ENCODE results near the gene CREG1. TPM values are rescaled to one million over a fixed set of nuclear protein-coding genes. Genes with fewer than 3 reads are reported as not detected.
"Not testable (repeated sequence)": the region's sequence is repeated elsewhere in the genome, so short reads cannot be mapped to it uniquely, and the experiment has no call there.

Gene CREG1
- total RNA-seq, 2 donors from 2014 or later: 81.1 to 100 TPM

- Histone ChIP-seq H3K4me1 (no peaks in the 10 kb centered on the region), H3K27me3 (no peaks in the 10 kb centered on the region), H3K4me3 (no peak overlapping the region), H3K27ac (no peak overlapping the region), H3K36me3 (replicated peaks in 1 of 2; ENCODE audit: insufficient read depth in 1 of 2, low read depth in 2 of 2) (no peaks in the 10 kb centered on the region), H3K9me3 (no peaks in the 10 kb centered on the region)
- intact Hi-C loops (cut with DNase I): no loop called here
- no peak for ATAC-seq
- WGBS, 2 donors: 82 to 87% methylated on average over 6 of the region's 6 CpGs
- no peak for DNase-seq
- TF ChIP-seq CTCF (IDR thresholded peaks at IDR 0.05) (no peak), POLR2A (IDR thresholded peaks at IDR 0.05) (no peak)
These were observed 8.2 kb upstream of the CREG1 start for GRCh38 chr1:167561753-167562152.

GRCh38 chr1:167555971-167556714 lies 2.6 kb upstream of the CREG1 start:
- intact Hi-C loops (cut with DNase I): no loop called here
- TF ChIP-seq CTCF (IDR thresholded peaks at IDR 0.05): peak; percentile 78 to 91 (median 87)
- TF ChIP-seq POLR2A (IDR thresholded peaks at IDR 0.05): peak in 1 of 3 donors; percentile 30
- Histone ChIP-seq H3K4me3 (no peak overlapping the region), H3K36me3 (replicated peaks in 1 of 2; ENCODE audit: insufficient read depth in 1 of 2, low read depth in 2 of 2) (no peaks in the 10 kb centered on the region), H3K4me1 (peaks cover 34% of the 10 kb centered on the region), H3K9me3 (no peaks in the 10 kb centered on the region), H3K27me3 (no peaks in the 10 kb centered on the region), H3K27ac (peak overlapping the region; percentile 35 to 62 (median 54))
- DNase-seq: peak; percentile 84 to 89 (median 87)
- peak; percentile 39 for ATAC-seq
- 10 to 13% methylated on average over 5 of the region's 5 CpGs for WGBS, 2 donors

DNA sequence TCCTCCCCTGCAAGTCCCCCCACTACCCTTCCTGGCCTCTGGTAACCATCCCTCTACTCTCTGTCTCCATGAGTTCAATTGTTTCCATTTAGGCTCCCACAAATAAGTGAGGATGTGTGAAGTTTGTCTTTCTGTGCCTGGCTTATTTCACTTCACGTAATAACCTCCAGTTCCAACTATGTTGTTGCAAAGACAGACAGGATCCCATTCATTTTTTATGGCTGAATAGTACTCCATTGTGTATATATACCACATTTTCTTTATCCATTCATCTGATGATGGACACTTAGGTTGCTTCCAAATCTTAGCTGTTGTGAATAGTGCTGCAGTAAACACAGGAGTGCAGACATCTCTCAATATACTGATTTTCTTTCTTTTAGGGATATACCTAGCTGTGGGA lies 1.5 kb upstream of the CREG1 start:
- ATAC-seq; H3K4me3 ChIP-seq; H3K36me3 ChIP-seq (replicated peaks in 1 of 2; ENCODE audit: insufficient read depth in 1 of 2, low read depth in 2 of 2); H3K27ac ChIP-seq; DNase-seq; H3K9me3 ChIP-seq; intact Hi-C loops (cut with DNase I); H3K27me3 ChIP-seq: not testable (repeated sequence)
- H3K4me1 ChIP-seq: peaks cover 37% of the 10 kb centered on the region
- 93 to 94% methylated on average over 1 of the region's 1 CpG for whole genome bisulfite sequencing, 2 donors

DNA sequence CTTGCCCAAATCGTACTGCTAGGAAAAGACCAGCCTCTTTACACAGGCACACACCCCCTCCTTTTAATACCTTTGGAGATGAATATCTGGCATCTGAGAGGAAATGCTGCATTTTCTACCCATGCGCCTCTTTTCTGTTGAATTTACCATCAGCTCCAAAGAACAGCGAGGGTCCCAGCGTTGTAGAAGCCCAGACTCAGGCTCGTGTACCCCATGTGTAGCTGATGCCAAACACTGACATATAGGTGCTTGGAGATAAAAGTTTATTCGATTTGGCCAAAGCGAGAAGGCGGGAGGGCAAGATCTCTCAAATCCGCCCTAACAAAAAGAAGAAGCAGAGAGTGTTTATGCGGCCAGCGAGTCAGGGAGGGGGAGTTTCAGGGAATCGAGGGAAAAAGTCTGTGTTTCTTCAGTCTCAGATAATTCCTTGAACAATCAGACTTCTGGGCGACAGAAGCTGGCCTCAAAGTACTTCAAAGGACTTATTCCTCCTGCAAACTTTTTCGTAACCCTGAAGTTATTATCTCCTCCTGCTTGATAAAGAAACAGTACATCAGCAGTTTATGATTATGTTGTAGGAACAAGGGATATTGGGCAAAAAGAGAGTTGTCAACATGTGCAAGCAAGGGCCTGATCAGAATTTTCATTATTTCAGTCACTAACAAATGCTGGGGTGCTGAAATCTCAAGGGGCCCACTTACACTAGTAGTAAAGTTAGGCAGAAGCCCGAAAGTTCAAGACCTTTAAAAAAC lies 642 bp upstream of the CREG1 start:
- Histone ChIP-seq H3K36me3 (replicated peaks in 1 of 2; ENCODE audit: insufficient read depth in 1 of 2, low read depth in 2 of 2) (no peaks in the 10 kb centered on the region), H3K27ac (peak overlapping the region in 3 of 4 donors; percentile 86 to 95 (median 90)), H3K4me1 (peaks cover 37% of the 10 kb centered on the region), H3K4me3 (no peak overlapping the region), H3K27me3 (no peaks in the 10 kb centered on the region), H3K9me3 (no peaks in the 10 kb centered on the region)
- ATAC-seq (no peak), DNase-seq (peak in 1 of 4 donors; percentile 27)
- TF ChIP-seq CTCF (IDR thresholded peaks at IDR 0.05) (no peak), POLR2A (IDR thresholded peaks at IDR 0.05) (no peak)
- WGBS, 2 donors: 8 to 10% methylated on average over 15 of the region's 15 CpGs
- intact Hi-C loops (cut with DNase I): no loop called here

- Histone ChIP-seq H3K4me1 (peaks cover 47% of the 10 kb centered on the region), H3K27ac (no peak overlapping the region), H3K36me3 (replicated peaks in 1 of 2; ENCODE audit: insufficient read depth in 1 of 2, low read depth in 2 of 2) (no peaks in the 10 kb centered on the region), H3K27me3 (no peaks in the 10 kb centered on the region), H3K4me3 (no peak overlapping the region), H3K9me3 (no peaks in the 10 kb centered on the region)
- DNase-seq (no peak), ATAC-seq (no peak)
- intact Hi-C loops (cut with DNase I): no loop called here
- TF ChIP-seq POLR2A (IDR thresholded peaks at IDR 0.05) (no peak), CTCF (IDR thresholded peaks at IDR 0.05) (no peak)
- WGBS, 2 donors: 94 to 100% methylated on average over 1 of the region's 1 CpG
These were observed 2.2 kb downstream of the CREG1 start for GRCh38 chr1:167551362-167551761.

Measured in body of pancreas (tissue), 4 donors.